ENCODE measurements around the gene FBXO34. TPM values are rescaled to one million over a fixed set of nuclear protein-coding genes. Genes with fewer than 3 reads are reported as not detected.
A peak's percentile ranks its signal among the peaks of the same experiment; 100 is the strongest.

FBXO34 gene
- total RNA-seq, 2 donors from 2014 or later: 26.0 to 32.7 TPM

DNA sequence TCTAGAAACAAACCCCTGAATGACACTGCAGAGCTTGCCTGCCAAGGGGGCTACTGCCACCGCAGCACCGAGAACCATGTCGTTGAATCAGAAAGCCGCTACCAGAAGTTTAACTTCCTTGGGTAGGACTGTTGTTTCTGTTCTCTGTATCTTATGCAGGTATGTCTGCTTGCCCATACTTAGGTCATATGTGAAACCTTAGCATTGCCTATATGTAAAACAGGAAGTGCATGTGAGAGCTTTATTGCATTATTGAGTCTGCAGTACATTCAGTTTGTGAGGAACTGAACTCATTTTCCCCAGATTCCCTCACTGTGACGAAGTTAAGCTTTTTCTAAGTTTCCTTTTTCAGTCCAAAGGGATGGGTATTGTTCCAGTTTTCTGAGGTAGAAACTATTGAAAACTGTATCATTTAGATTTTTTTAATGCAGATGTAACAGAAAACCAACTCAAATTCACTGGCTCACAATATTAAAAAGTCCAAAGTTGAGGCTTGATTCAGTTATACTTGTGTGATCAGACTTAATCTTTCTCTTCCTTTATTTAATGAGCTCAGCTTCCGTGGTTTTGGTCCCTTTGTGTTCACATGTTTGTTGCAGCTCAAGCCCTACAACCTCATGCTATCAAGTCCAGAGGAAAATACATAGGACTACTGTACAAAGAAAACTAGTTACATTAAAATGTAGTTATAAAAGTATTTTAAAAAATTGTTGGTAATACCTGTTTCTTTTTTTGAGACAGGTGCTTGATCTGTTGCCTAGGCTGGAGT, 6.9 kb downstream of the FBXO34 start:
- Histone ChIP-seq H3K4me3 (no peak overlapping the region), H3K27me3 (no peaks in the 10 kb centered on the region), H3K9me3 (no peaks in the 10 kb centered on the region), H3K27ac (no peak overlapping the region), H3K36me3 (no peaks in the 10 kb centered on the region), H3K4me1 (peaks cover 0 to 59% of the 10 kb centered on the region in 2 donors)
- no peak for DNase-seq (ENCODE audit: low spot score)
- TF ChIP-seq, protein P1, sequence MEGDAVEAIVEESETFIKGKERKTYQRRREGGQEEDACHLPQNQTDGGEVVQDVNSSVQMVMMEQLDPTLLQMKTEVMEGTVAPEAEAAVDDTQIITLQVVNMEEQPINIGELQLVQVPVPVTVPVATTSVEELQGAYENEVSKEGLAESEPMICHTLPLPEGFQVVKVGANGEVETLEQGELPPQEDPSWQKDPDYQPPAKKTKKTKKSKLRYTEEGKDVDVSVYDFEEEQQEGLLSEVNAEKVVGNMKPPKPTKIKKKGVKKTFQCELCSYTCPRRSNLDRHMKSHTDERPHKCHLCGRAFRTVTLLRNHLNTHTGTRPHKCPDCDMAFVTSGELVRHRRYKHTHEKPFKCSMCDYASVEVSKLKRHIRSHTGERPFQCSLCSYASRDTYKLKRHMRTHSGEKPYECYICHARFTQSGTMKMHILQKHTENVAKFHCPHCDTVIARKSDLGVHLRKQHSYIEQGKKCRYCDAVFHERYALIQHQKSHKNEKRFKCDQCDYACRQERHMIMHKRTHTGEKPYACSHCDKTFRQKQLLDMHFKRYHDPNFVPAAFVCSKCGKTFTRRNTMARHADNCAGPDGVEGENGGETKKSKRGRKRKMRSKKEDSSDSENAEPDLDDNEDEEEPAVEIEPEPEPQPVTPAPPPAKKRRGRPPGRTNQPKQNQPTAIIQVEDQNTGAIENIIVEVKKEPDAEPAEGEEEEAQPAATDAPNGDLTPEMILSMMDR (IDR thresholded peaks at IDR 0.05): no peak

DNA sequence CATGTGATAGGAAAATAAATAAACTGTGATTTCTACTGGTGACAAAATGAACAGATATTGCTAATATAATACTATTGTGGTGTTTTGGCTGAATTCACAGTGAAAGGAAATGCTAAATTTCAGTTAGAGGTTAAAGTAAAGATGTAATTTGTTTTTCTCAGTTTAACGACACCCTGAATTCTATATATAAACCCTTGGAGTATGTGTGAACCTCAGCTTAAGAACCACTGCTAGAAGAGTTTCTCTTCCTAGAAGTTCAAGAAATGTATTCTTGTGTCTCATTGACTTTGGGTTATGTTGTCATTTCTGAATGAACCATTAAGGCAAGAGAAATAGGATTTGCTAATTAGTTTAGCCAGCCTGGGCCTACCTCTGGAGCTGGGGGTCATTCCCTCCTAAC, 8.2 kb downstream of the FBXO34 start:
- H3K4me1 ChIP-seq: peaks cover 0 to 46% of the 10 kb centered on the region in 2 donors
- H3K27me3 ChIP-seq: no peaks in the 10 kb centered on the region
- no peaks in the 10 kb centered on the region for H3K9me3 ChIP-seq
- TF ChIP-seq, protein P1 (IDR thresholded peaks at IDR 0.05): no peak
- H3K27ac ChIP-seq: no peak overlapping the region
- H3K36me3 ChIP-seq: no peaks in the 10 kb centered on the region
- no peak overlapping the region for H3K4me3 ChIP-seq
- DNase-seq (ENCODE audit: low spot score): no peak

DNA sequence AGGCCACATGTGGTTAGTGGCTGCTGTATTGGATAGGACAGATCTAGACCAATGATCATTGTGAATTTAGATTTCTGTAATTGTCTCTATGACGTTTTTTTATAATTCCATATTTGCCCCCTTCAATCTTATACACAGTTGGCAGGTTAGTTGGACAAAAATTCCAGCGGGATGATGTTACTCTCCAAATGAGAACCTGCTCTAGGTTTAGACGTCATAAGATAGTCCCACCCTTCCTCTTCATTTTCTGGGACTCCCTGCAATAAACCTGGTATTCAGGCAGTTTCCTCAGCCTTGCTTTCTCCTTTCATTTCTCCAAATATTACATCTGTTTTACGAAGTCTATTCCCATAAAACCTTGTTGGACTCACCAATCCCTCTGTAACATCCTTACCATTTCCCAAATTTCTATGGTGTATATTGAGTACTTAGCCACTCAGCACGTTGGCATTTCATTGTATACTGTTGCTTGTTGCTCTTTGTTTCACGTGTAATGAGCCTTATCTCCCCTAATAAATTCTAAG, 10.2 kb downstream of the FBXO34 start:
- no peak for DNase-seq (ENCODE audit: low spot score)
- Histone ChIP-seq H3K4me1 (peaks cover 0 to 41% of the 10 kb centered on the region in 2 donors), H3K36me3 (no peaks in the 10 kb centered on the region), H3K9me3 (no peaks in the 10 kb centered on the region), H3K27me3 (no peaks in the 10 kb centered on the region), H3K4me3 (no peak overlapping the region), H3K27ac (peak overlapping the region in 1 of 2 donors; percentile 65)
- TF ChIP-seq, protein P1 (IDR thresholded peaks at IDR 0.05): no peak

DNA sequence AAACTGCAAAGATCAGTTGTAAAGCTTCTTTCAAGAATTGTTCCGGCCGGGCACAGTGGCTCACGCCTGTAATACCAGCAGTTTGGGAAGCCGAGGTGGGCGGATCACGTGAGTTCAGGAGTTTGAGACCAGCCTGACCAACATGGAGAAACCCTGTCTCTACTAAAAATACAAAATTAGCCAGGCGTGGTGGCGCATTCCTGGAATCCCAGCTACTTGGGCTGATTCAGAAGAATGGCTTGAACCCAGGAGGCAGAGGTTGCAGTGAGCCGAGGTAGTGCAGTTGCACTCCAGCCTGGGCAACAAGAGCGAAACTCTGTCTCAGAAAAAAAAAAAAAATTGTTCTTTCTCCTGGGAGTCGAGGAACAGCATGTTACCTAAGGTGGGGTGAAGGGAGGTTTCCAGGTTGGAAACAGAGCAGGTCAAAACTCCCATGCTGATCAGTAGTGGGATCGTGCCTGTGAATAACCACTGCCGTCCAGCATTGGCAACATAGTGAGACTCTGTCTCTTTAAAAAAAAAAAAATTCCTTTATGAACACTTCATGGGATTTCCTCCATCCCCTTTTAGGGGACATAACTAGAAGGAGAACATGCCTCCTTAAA, 13.9 kb downstream of the FBXO34 start:
- Histone ChIP-seq H3K27me3 (no peaks in the 10 kb centered on the region), H3K4me1 (peaks cover 0 to 24% of the 10 kb centered on the region in 2 donors), H3K9me3 (no peaks in the 10 kb centered on the region), H3K27ac (no peak overlapping the region), H3K4me3 (no peak overlapping the region), H3K36me3 (no peaks in the 10 kb centered on the region)
- DNase-seq (ENCODE audit: low spot score): no peak
- TF ChIP-seq, protein P1 (IDR thresholded peaks at IDR 0.05): no peak

DNA sequence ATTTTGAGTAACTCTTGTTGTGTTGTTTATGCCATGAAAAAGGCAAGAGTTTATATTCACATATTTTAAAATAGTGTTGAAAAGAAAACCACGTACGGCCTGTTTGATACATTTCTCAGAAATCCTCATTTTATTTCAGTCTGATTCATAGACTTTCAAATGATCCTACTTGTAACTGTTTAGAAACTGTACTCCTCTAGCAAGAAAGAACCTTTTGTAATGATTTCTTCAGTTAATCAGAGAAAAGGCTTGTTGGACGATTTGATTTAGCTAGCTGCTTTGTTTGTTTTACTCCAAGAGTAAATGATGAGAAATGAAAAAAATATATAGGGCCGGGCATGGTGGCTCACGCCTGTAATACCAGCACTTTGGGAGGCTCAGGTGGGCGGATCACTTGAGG, 17.2 kb downstream of the FBXO34 start:
- Histone ChIP-seq H3K9me3 (no peaks in the 10 kb centered on the region), H3K27me3 (no peaks in the 10 kb centered on the region), H3K4me1 (peaks cover 0 to 17% of the 10 kb centered on the region in 2 donors), H3K4me3 (no peak overlapping the region), H3K27ac (no peak overlapping the region), H3K36me3 (no peaks in the 10 kb centered on the region)
- no peak for DNase-seq (ENCODE audit: low spot score)
- TF ChIP-seq, protein P1 (IDR thresholded peaks at IDR 0.05): no peak

Data from right atrium auricular region (tissue), 2 donors.